GM20431 (cell line): Measurements from ENCODE around the gene SLC22A5.

Experiments used
- in situ Hi-C: fragments of 300-500 bp; cut with MseI, MboI; formaldehyde crosslinking; loops from one replicate; pipeline ENCODE4 v1.15.0; 2020; ENCODE audit warnings: low sequenced_read_pairs; ENCODE audit not compliant: unreplicated experiment

SLC22A5 gene

GRCh38 chr5:132422720-132423437 lies 53.4 kb downstream of the SLC22A5 start:
- in situ Hi-C loops: no loop called here

- in situ Hi-C loops: no loop called here
Observed at GRCh38 chr5:132423438-132423898, 54.0 kb downstream of the SLC22A5 start.

GRCh38 chr5:132424167-132424880 lies 54.8 kb downstream of the SLC22A5 start:
- in situ Hi-C loops: no loop called here

- in situ Hi-C loops: no loop called here
Observed at GRCh38 chr5:132425009-132425937, 55.8 kb downstream of the SLC22A5 start.

GRCh38 chr5:132425975-132426524 lies 56.5 kb downstream of the SLC22A5 start:
- in situ Hi-C loops: no loop called here

GRCh38 chr5:132426525-132427138 lies 57.1 kb downstream of the SLC22A5 start:
- in situ Hi-C loops: no loop called here

GRCh38 chr5:132427281-132428146 lies 58.0 kb downstream of the SLC22A5 start:
- in situ Hi-C loops: no loop called here

- in situ Hi-C loops: no loop called here
Observed at GRCh38 chr5:132428147-132428482, 58.6 kb downstream of the SLC22A5 start.

DNA sequence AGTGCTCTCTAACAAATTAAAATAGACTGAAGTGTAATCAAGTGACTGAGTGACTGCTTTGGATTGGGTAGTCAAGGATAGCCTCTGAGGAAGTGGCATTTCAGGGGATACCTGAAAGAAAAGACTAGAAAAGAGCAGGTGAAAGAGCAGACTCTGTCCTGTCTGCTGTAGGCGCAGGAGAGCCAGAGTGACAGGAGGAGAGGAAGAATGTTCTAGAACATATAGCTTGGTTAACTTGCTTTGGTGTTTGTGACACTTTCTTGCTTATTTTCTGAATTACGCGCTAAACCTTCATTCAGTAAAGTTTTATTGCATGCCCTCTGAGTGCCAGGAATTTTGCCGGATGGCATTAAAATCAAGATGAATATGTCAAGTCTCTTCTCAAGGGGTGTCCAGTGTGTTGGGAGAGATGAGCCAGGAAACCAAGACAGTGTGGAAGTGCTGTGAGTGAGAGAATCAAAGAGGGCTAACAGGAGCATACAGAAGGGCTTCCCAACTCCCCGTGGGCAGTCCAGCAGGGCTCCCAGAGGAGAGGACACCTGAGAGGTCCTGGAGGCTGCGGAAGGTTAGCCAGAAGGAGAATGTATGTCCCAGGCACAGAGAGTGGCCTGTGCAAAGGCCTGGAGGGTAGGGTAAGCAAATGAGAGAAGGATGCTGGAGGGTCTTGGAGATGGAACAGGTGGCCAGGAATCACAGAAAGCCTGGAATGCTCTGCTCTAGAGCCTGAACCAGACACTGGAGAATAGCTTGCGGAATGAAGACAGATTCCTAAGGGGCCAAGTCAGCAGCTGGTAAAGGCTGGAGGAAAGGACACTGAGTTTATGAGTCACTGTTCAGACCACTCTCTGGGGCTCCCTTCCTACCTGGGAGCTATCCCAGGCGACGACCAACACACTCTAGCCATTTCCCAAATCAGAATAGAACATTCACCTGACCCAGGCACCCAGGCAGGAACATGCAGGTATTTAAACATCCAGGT lies 59.3 kb downstream of the SLC22A5 start:
- in situ Hi-C loops: no loop called here

GRCh38 chr5:132429463-132430440 lies 60.2 kb downstream of the SLC22A5 start:
- in situ Hi-C loops: no loop called here

DNA sequence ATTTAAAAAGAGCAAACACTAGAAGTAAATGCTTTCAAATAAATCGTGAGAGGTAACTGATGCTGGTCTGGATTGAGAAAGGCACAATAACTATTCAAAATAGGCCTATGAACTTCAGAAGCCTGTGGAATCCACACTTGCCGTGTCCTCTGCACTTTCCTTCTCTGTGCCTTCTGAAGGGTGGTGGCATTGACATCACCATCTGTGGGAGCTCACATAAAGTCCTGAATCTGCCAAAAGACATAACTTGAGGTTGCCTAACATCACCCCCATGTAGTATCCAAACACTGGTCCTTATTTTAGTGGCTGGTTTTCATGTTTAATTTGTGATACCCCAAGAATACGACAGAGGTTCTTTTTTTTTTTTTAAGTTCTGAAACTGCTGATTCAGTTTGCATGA lies 61.2 kb downstream of the SLC22A5 start:
- in situ Hi-C loops: no loop called here

DNA sequence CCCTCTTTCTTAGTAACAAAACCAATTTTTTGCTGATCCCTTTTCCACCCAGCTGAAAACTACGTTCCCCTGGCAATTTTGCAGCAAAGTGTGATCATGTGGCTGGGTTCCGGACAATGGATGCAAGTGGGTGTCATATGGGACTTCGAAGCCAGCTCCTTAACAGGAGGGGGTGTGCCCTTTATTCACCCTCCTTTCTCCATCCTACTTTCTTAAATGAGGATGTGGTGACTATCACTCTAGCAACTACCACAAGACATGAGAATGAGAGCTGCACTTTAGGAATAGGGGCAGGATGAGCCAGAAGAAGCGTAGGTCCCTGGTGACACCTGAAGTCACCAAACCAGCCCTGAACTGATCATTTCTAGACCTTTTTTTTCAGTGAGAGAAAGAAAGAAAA lies 62.1 kb downstream of the SLC22A5 start:
- in situ Hi-C loops: no loop called here

DNA sequence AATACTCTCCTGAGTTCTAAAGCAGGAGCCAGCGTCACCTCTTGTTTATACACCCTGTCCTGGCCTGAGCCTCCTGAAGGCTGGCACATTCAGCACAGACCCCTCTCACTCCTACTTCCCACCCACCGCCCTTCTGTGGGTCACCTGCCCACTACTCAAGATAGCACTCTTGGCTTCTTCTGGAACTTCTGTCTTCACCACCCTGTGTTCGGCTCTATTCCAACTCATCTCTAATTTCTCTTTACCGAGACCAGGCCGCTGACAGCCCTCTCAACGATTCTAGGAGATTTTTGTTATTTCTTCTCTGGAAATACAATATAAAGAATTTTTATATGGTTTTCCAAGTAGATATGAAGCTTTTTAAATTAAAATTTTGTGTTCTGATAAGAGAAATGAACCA lies 63.6 kb downstream of the SLC22A5 start:
- in situ Hi-C loops: no loop called here

DNA sequence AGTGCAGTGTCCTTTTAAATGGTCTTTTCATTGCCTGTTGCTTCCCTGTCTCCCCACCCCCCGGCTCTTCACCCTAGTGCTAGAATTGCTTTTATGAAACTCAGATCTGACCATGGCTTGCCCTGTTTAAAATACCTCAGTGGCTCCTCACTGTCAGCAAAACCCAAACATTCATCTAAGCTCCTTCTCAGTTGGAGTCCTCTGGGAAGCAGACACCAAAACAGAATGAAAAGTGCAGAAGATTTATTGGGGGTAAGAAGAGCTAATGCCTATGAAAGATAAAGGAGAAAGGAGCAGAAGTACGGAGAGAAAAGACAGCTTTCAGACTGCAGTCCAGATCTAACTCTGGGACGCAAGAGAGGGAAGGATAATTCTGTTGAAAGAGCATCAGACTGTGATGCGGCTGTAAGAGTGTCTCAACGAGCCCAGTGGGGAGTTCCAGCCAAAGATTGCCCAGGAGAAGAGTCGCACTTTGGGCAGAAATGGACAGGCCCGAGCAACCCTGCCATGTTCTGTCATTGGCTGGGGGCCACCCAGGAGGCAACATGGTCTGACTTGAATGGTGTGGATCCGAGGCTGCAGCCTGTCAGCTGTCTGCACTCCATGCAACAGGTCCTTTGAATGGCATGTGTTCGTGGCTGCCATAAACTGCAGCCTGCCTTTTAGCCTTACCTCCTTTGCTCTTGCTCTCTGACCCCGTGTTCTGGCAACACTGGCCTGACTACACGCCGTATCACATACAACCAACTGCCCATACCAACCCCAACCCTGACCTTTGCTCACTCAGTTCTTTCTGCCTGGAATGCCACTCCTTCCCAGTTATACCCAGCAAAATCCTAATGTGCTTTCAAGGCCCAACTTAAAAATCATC lies 65.1 kb downstream of the SLC22A5 start:
- in situ Hi-C loops: no loop called here

GRCh38 chr5:132435447-132435846 lies 65.9 kb downstream of the SLC22A5 start:
- in situ Hi-C loops: no loop called here

DNA sequence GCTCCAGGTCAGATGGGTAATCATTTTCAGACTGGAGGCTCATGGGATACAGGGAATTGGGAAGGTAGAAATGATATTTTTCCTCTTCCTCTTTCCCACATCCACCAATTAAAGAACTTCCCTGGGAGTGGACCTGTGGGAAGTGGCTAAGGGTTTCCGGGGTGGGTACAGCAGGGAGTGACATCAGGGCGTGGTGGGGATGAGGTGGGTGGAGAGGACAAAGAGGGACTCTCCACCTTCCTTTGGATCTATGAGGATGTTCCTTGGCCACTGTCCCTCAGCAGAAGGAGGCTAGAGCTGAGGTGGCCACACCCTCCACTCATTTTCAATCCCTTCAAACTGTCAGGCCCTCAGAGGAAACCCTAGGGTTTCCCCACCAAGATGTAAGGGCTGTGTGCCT lies 66.4 kb downstream of the SLC22A5 start:
- in situ Hi-C loops: no loop called here
